Suprapubic skin (tissue), 3 donors: ENCODE results near the gene MEIOB.

Experiments used
- EP300 ChIP-seq: sonication (generic); formaldehyde crosslinking; IDR thresholded peaks from one replicate; pipeline ENCODE4 v1.6.1; 2017; ENCODE audit warnings: antibody characterized with exemption
- POLR2A ChIP-seq, 2 donors: fragments of 450-650 bp; IDR thresholded peaks; one replicate each; pipeline ENCODE4 v1.6.1; 2017; ENCODE audit warnings: antibody characterized with exemption in 2 of 2, mild to moderate bottlenecking in 2 of 2, moderate library complexity in 2 of 2
- TF ChIP-seq, protein P1 (sequence below), 2 donors: fragments of 200-600 bp in 1 of 2; fragments of 450-650 bp in 1 of 2; sonication (generic) in 1 of 2; IDR thresholded peaks; one replicate each; pipeline ENCODE4 v1.5.1; 2016 to 2019; ENCODE audit warnings: antibody characterized with exemption in 2 of 2, mild to moderate bottlenecking in 1 of 2, moderate library complexity in 1 of 2

GRCh38 chr16:1861730-1862129, 10.2 kb downstream of the MEIOB start:
- TF ChIP-seq, protein P1, sequence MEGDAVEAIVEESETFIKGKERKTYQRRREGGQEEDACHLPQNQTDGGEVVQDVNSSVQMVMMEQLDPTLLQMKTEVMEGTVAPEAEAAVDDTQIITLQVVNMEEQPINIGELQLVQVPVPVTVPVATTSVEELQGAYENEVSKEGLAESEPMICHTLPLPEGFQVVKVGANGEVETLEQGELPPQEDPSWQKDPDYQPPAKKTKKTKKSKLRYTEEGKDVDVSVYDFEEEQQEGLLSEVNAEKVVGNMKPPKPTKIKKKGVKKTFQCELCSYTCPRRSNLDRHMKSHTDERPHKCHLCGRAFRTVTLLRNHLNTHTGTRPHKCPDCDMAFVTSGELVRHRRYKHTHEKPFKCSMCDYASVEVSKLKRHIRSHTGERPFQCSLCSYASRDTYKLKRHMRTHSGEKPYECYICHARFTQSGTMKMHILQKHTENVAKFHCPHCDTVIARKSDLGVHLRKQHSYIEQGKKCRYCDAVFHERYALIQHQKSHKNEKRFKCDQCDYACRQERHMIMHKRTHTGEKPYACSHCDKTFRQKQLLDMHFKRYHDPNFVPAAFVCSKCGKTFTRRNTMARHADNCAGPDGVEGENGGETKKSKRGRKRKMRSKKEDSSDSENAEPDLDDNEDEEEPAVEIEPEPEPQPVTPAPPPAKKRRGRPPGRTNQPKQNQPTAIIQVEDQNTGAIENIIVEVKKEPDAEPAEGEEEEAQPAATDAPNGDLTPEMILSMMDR (IDR thresholded peaks at IDR 0.05) = no peak
- TF ChIP-seq EP300 (no peak), POLR2A (IDR thresholded peaks at IDR 0.05) (no peak)
